ENCODE results near the gene CDK5RAP1.

DNA sequence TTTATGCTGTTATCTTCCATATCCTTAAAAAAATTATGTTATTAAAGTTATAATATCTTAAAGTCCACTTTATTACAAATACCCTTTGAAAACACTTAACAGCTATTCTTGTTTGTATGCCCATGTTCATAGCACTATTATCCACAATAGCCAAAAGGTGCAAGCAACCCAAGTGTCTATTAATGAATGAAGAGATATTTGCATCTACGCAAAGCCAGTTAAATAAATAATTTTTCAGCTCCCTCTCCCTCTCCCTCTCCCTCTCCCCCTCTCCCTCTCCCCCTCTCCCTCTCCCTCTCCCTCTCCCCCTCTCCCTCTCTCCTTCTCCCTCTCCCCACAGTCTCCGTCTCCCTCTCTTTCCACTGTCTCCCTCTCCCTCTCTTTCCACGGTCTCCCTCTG, 13.1 kb downstream of the CDK5RAP1 start:
- TF ChIP-seq, protein P1, sequence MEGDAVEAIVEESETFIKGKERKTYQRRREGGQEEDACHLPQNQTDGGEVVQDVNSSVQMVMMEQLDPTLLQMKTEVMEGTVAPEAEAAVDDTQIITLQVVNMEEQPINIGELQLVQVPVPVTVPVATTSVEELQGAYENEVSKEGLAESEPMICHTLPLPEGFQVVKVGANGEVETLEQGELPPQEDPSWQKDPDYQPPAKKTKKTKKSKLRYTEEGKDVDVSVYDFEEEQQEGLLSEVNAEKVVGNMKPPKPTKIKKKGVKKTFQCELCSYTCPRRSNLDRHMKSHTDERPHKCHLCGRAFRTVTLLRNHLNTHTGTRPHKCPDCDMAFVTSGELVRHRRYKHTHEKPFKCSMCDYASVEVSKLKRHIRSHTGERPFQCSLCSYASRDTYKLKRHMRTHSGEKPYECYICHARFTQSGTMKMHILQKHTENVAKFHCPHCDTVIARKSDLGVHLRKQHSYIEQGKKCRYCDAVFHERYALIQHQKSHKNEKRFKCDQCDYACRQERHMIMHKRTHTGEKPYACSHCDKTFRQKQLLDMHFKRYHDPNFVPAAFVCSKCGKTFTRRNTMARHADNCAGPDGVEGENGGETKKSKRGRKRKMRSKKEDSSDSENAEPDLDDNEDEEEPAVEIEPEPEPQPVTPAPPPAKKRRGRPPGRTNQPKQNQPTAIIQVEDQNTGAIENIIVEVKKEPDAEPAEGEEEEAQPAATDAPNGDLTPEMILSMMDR (IDR thresholded peaks at IDR 0.05) = no peak
- no peak for TF ChIP-seq POLR2AphosphoS5 (IDR thresholded peaks at IDR 0.05)

All from sigmoid colon (tissue), 4 donors.